WI38 (cell line): ENCODE data around the gene CBLN1.

ENCODE experiments used
- H3K4me3 ChIP-seq: 2 replicates; pipeline ENCODE4 v1.5.1; 2011; ENCODE audit warnings: low read depth, mild to moderate bottlenecking, control low read depth, low read length
- TF ChIP-seq, protein P1 (sequence below): IDR thresholded peaks from 2 replicates; pipeline ENCODE4 v1.5.1; 2012; ENCODE audit warnings: low read depth, mild to moderate bottlenecking, control low read depth, low read length

The CBLN1 gene

DNA sequence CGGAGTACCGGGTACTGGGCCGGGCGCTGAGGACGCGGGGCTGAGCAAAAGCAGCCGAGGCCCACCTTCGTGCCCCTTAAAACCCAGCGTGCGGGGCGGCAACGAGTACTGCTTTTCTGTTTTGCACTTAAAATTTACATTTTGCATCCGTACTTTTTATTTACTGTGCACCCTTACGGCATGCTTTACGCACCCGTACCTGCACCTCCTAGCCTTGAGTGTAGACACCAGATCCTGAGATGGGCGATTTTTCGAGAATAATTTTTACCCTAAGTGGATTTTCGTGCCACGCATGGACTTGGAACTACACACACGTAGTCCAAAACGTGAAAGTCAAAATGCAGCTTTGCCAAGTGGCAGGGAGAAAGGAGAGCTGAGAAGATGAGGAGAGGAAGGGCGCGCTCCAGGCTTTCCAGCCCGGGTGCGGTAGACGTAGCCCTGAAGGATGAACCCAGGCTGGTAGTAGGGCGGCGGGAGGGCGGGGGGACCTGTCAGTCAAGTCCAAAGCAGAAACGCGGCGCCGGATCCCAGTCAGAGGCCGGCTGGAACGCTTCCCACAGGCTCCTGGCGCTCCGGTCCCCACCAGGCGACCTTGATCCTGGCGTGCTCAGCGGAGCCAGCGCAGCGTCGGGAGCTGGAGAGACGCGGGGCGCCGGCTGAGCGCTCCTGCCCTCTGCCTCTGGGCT lies 1.2 kb upstream of the CBLN1 start:
- TF ChIP-seq, protein P1, sequence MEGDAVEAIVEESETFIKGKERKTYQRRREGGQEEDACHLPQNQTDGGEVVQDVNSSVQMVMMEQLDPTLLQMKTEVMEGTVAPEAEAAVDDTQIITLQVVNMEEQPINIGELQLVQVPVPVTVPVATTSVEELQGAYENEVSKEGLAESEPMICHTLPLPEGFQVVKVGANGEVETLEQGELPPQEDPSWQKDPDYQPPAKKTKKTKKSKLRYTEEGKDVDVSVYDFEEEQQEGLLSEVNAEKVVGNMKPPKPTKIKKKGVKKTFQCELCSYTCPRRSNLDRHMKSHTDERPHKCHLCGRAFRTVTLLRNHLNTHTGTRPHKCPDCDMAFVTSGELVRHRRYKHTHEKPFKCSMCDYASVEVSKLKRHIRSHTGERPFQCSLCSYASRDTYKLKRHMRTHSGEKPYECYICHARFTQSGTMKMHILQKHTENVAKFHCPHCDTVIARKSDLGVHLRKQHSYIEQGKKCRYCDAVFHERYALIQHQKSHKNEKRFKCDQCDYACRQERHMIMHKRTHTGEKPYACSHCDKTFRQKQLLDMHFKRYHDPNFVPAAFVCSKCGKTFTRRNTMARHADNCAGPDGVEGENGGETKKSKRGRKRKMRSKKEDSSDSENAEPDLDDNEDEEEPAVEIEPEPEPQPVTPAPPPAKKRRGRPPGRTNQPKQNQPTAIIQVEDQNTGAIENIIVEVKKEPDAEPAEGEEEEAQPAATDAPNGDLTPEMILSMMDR = no peak
- no peak overlapping the region for H3K4me3 ChIP-seq

DNA sequence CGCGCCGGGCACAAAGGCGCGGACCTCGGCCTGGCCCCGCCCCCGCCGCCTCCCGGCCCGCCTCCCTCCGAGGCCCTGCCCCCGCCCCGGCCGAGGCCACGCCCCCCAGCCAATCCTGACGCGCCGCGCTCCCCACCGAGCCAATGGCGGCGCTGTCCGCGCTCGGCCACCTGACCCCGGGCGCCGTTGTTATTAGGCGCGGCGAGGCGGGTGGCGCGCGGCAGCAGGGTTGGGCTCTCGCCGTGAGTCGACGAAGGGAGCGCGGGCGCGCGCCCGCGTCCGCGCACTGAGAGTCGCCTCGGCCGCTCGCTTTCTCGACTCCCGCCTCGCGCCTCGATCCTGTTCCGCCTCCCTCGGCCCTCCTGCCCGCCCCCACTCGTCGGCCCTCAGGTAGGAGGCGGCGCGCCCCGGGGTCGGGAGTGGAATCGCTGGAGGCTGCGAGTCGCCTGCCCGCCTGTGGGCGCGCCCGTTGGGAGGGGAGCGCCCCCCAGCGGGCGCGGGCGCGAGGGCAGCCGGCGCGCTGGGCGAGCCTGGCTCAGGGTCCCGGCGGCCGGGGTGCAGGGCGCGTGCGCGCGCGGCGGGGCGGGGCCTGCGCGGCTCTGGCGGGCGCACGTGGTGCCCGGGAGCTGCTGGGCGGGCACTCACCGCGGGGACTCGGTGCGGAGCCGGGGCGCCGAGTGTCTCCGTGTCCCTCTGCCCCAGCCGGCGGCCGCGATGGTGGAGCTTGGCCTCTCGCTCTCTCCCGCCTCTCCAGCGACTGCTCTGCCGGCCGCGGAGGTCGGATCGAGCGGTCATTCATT lies 405 bp upstream of the CBLN1 start:
- no peak overlapping the region for H3K4me3 ChIP-seq
- TF ChIP-seq, protein P1 = no peak

DNA sequence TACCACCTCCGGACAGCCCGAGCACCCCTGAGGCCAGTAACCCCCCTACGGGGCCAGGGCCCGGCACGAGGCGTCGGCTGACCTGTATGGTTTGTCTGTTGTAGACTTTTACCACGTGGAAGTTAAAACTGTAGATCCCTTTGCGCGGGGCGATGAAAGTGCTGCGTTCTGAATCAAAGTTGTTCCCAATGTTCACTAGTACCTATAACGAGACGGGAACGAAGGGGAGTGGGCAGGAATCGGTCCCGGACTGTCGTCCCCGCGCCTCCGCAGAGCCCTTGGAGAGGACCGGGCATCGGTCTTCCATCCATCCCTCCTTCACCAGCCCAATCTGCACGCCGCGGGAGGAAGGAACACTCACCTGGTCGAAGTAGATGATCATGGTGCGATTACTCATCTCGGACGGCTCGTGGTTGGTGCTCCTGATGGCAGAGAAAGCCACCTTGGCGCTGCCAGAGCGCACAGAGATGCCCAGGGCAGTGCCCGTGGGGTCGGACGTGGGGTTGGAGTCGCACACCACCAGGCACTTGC lies 732 bp downstream of the CBLN1 start:
- TF ChIP-seq, protein P1 = no peak
- H3K4me3 ChIP-seq = no peak overlapping the region

DNA sequence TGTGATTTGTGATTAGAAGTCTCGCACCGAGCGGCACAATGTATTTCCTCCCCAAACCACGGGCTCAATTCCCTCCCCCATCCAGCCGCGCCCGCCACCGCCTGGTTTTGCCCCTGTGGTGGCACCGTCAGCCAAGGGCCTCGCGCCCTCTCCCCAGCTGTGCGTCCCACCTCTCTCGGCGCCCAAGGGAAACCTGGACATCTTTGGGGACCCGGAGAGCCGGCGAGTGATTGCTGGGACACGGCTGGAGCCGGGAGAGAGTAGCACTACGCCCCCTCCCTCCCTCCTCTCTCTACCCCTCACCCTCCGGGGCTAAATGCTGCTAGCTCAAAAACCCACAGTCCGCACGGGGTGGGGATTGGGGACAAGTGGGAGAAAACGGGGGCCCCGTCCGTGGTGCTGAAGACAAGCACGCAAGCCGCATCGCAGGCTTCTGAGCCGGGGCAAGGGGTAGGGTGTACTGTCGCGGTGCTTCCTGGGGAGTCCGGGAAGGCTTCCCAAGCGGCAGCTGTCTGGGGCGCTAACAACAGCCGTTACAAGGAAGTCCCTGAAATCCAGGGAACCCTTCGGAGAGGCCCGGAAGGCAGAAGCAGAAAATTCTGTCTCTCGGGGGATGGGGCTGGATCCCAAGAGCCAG lies 1.4 kb downstream of the CBLN1 start:
- no peak overlapping the region for H3K4me3 ChIP-seq
- TF ChIP-seq, protein P1 = no peak

DNA sequence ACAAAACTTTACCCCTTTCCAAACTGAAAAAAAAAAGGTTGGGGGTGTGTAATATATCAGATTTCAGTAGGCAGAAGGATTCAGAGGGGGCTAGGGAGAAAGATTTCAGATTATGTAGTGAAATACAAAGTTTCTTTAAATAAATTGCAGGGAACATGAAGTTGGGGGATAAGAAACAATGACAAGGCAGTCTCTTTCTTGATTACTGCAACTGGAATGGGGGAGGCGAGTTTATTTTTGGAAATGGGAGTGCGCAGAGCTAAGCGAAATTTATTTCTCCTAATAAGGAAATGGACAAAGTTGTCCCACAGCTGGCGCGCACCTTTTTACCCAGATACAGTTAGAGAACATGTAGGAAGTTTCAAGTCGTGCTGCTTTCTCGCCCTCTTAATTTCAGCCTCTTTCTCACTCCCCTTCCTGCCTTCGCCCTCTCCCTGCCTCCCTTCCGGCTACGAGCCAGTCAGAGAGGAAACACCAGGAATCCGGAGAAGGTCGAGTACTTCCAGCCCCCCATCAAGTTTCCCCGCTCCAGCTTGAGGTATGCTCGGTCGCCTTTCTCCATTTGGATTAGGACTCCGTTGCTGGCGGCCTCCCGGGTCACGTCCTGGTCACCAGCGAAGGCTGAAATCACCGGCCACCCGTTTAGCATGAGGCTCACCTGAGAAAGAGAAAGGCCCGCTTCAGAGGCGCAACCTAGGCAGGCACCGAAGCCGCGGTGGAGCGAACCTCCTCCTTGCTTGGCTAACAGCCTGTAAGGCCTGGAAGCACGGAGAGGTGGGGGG lies 2.5 kb downstream of the CBLN1 start:
- no peak overlapping the region for H3K4me3 ChIP-seq
- TF ChIP-seq, protein P1 = no peak

DNA sequence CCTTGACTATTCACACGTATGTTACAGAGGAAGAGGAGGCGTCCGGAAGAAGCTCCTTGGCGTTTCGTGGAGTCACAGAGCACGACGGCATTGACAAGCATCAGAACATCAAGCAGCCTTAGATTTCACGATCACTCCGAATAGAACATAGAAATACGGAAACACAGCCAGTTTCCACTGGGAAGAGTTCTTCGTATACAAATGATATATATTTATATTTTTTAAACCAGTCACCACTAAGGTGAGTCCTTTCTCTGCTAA lies 3.1 kb downstream of the CBLN1 start:
- TF ChIP-seq, protein P1 = no peak
- H3K4me3 ChIP-seq = no peak overlapping the region
